OCI-LY1 (cell line): Measurements from ENCODE around the gene CEP128.

Experiments
- H2AFZ ChIP-seq: fragments of 200-600 bp; sonication (generic), shearing (Covaris generic); 2 replicates; pipeline ENCODE4 v1.6.0; 2014; ENCODE audit warnings: antibody characterized with exemption, mild to moderate bottlenecking, low read length
- H3F3A ChIP-seq: fragments of 200-600 bp; sonication (generic), shearing (Covaris generic); 2 replicates; pipeline ENCODE4 v1.6.0; 2014; ENCODE audit warnings: mild to moderate bottlenecking, antibody characterized with exemption, low read length, moderate library complexity; ENCODE audit not compliant: insufficient read depth
- H3K27ac ChIP-seq: fragments of 200-600 bp; sonication (generic); 2 replicates; pipeline ENCODE4 v1.5.1; 2014; ENCODE audit warnings: low read length, mixed run types, mild to moderate bottlenecking, low read depth; ENCODE audit not compliant: poor library complexity, severe bottlenecking
- H3K27me3 ChIP-seq: fragments of 200-600 bp; sonication (generic); 2 replicates; pipeline ENCODE4 v1.6.0; 2014; ENCODE audit warnings: antibody characterized with exemption, mild to moderate bottlenecking, low read length, moderate library complexity; ENCODE audit not compliant: insufficient read depth
- H3K36me3 ChIP-seq: fragments of 200-600 bp; sonication (generic); 2 replicates; pipeline ENCODE4 v1.6.1; 2014; ENCODE audit warnings: mild to moderate bottlenecking, antibody characterized with exemption, low read length, moderate library complexity, mixed read lengths; ENCODE audit not compliant: insufficient read depth
- H3K4me1 ChIP-seq: fragments of 200-600 bp; sonication (generic); 2 replicates; pipeline ENCODE4 v1.5.1; 2014; ENCODE audit warnings: mild to moderate bottlenecking, low read length, moderate library complexity; ENCODE audit not compliant: insufficient read depth, severe bottlenecking
- H3K4me2 ChIP-seq: fragments of 200-600 bp; sonication (generic), shearing (Covaris generic); 2 replicates; pipeline ENCODE4 v1.6.1; 2014; ENCODE audit warnings: low read length
- H3K4me3 ChIP-seq: fragments of 200-600 bp; sonication (generic); 2 replicates; pipeline ENCODE4 v1.5.1; 2014; ENCODE audit warnings: low read length, low read depth, mild to moderate bottlenecking, mixed read lengths; ENCODE audit not compliant: poor library complexity, severe bottlenecking
- H3K79me2 ChIP-seq: fragments of 200-600 bp; shearing (Covaris generic); 2 replicates; pipeline ENCODE4 v1.6.1; 2016; ENCODE audit warnings: mixed run types, low read length, mixed read lengths; ENCODE audit not compliant: insufficient read depth
- H3K9ac ChIP-seq: fragments of 200-600 bp; sonication (generic), shearing (Covaris generic); 2 replicates; pipeline ENCODE4 v1.6.1; 2014; ENCODE audit warnings: mild to moderate bottlenecking, low read length, mixed read lengths
- H3K9me2 ChIP-seq: fragments of 200-600 bp; sonication (generic), shearing (Covaris generic); 2 replicates; pipeline ENCODE4 v1.6.1; 2014; ENCODE audit warnings: low read depth, mild to moderate bottlenecking, low read length, mixed read lengths
- H3K9me3 ChIP-seq: fragments of 200-600 bp; shearing (Covaris generic); 2 replicates; pipeline ENCODE4 v1.6.1; 2014; ENCODE audit warnings: low read length, mixed read lengths
- H4K20me1 ChIP-seq: fragments of 200-600 bp; sonication (generic), shearing (Covaris generic); 2 replicates; pipeline ENCODE4 v1.6.0; 2016; ENCODE audit warnings: mild to moderate bottlenecking, low read length; ENCODE audit not compliant: insufficient read depth
- CTCF ChIP-seq: fragments of 200-600 bp; sonication (generic), shearing (Covaris generic); IDR thresholded peaks from 2 replicates; pipeline ENCODE4 v1.5.1; 2017; ENCODE audit warnings: mild to moderate bottlenecking, antibody characterized with exemption, low read length, moderate library complexity, mixed read lengths
- EZH2 ChIP-seq: fragments of 200-600 bp; sonication (generic), shearing (Covaris generic); IDR thresholded peaks from 2 replicates; pipeline ENCODE4 v1.8.0; 2017; ENCODE audit warnings: borderline replicate concordance, mixed run types, mild to moderate bottlenecking, antibody characterized with exemption, low read length, moderate library complexity, mixed read lengths

The CEP128 gene

GRCh38 chr14:80987235-80988032, 45.9 kb upstream of the CEP128 start:
- H3K4me3 ChIP-seq: no peak overlapping the region
- no peaks in the 10 kb centered on the region for H3F3A ChIP-seq
- H2AFZ ChIP-seq: no peak overlapping the region
- H3K36me3 ChIP-seq: no peaks in the 10 kb centered on the region
- TF ChIP-seq CTCF: peak; percentile 95
- TF ChIP-seq EZH2: no peak
- no peaks in the 10 kb centered on the region for H3K27me3 ChIP-seq
- H3K79me2 ChIP-seq: no peaks in the 10 kb centered on the region
- no peak overlapping the region for H3K27ac ChIP-seq
- H3K9ac ChIP-seq: no peak overlapping the region
- no peaks in the 10 kb centered on the region for H3K9me2 ChIP-seq
- H3K4me2 ChIP-seq: no peak overlapping the region
- no peaks in the 10 kb centered on the region for H3K9me3 ChIP-seq
- H3K4me1 ChIP-seq: peaks cover 32% of the 10 kb centered on the region
- H4K20me1 ChIP-seq: no peaks in the 10 kb centered on the region

GRCh38 chr14:80982711-80983110, 41.2 kb upstream of the CEP128 start:
- H3K4me1 ChIP-seq: peaks cover 35% of the 10 kb centered on the region
- no peak overlapping the region for H3K4me2 ChIP-seq
- no peaks in the 10 kb centered on the region for H4K20me1 ChIP-seq
- TF ChIP-seq EZH2 (no peak), CTCF (no peak)
- H3K36me3 ChIP-seq: no peaks in the 10 kb centered on the region
- no peak overlapping the region for H3K27ac ChIP-seq
- H3K27me3 ChIP-seq: no peaks in the 10 kb centered on the region
- no peak overlapping the region for H2AFZ ChIP-seq
- no peaks in the 10 kb centered on the region for H3F3A ChIP-seq
- H3K9ac ChIP-seq: no peak overlapping the region
- no peaks in the 10 kb centered on the region for H3K79me2 ChIP-seq
- no peak overlapping the region for H3K4me3 ChIP-seq
- H3K9me3 ChIP-seq: no peaks in the 10 kb centered on the region
- no peaks in the 10 kb centered on the region for H3K9me2 ChIP-seq

- Histone ChIP-seq H3K79me2 (no peaks in the 10 kb centered on the region), H3K9me2 (no peaks in the 10 kb centered on the region), H3K9me3 (no peaks in the 10 kb centered on the region), H3K36me3 (no peaks in the 10 kb centered on the region), H3F3A (no peaks in the 10 kb centered on the region), H4K20me1 (no peaks in the 10 kb centered on the region), H3K27ac (no peak overlapping the region), H3K4me3 (no peak overlapping the region), H3K27me3 (no peaks in the 10 kb centered on the region), H3K4me1 (peaks cover 30% of the 10 kb centered on the region), H3K9ac (no peak overlapping the region), H2AFZ (no peak overlapping the region), H3K4me2 (no peak overlapping the region)
- TF ChIP-seq CTCF: no peak
Measured at GRCh38 chr14:80981673-80982072, 40.1 kb upstream of the CEP128 start.
